Panc1 (cell line): ENCODE results near the gene ARMC2.

Experiments used
- POLR2AphosphoS5 ChIP-seq: IDR thresholded peaks from 2 replicates; pipeline ENCODE4 v1.6.1; 2012; ENCODE audit warnings: mild to moderate bottlenecking, low read depth, low read length, moderate library complexity
- TF ChIP-seq, protein P1 (sequence below): fragments of 450-650 bp; IDR thresholded peaks from 2 replicates; pipeline ENCODE4 v1.5.1; 2017; ENCODE audit warnings: mild to moderate bottlenecking

DNA sequence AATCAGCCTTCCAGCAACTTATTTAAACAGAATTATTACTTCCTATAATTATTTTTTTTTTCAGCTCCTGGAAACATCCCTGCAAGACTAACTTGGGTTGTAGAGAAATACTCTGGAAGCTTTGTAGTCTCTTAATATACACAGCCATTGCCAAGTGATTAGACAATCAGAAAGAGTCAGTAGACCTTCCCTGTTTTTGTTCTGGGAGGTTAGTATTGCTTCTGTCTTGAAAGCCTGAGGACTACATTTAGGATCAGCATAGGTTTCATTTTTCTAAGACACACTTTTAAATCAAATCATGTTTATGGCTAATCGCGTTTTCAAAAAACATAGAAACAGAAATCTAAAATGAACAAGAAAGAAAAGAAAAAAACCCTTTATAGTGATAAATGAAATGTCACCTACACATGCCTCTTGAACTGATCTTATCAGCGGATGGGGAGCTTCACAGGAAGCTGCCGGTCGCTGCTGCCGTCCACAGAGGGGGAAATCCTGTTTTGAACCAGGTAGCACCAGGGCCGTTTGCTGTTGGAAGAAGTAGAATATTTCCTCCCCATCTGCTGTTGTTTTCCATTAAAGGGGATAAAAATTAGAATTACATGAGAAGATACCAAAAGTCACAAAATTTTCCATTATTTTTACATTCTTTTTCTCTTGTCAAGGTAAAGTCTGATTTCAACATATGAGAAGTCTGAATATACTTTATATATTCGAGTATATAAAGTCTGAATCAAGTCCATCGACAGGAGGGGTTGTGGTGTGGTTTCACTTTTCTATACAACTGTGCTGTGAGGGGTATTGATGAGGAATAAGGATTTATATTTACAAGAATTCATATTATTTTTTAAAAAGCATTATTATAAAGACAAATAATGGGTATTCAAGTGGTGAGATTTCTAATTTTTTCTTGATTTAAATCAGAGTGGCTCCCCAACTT lies 94.6 kb downstream of the ARMC2 start:
- TF ChIP-seq, protein P1, sequence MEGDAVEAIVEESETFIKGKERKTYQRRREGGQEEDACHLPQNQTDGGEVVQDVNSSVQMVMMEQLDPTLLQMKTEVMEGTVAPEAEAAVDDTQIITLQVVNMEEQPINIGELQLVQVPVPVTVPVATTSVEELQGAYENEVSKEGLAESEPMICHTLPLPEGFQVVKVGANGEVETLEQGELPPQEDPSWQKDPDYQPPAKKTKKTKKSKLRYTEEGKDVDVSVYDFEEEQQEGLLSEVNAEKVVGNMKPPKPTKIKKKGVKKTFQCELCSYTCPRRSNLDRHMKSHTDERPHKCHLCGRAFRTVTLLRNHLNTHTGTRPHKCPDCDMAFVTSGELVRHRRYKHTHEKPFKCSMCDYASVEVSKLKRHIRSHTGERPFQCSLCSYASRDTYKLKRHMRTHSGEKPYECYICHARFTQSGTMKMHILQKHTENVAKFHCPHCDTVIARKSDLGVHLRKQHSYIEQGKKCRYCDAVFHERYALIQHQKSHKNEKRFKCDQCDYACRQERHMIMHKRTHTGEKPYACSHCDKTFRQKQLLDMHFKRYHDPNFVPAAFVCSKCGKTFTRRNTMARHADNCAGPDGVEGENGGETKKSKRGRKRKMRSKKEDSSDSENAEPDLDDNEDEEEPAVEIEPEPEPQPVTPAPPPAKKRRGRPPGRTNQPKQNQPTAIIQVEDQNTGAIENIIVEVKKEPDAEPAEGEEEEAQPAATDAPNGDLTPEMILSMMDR: no peak
- no peak for TF ChIP-seq POLR2AphosphoS5
